ENCODE results near the gene GPC3.

DNA sequence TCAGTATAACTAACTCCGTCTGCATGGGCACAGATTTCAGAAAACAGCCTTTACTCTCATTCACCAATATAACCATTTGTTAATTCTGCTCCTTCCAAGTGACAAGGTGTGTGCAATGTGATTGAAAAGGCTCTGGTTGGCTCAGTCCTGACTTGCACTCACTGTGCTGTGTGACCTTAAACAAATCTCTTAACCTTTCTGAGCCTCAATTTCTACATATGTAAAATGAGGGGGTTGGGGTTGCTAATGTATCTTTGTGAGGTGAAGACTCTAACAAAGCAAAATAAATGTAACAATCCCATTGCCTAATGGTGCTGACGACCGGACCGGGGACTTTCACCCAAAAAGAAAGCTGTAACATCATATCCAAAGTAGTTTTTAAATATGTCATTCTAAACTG, 457.6 kb downstream of the GPC3 start:
- TF ChIP-seq POLR2A (IDR thresholded peaks at IDR 0.05), result no peak
- TF ChIP-seq, protein P1, sequence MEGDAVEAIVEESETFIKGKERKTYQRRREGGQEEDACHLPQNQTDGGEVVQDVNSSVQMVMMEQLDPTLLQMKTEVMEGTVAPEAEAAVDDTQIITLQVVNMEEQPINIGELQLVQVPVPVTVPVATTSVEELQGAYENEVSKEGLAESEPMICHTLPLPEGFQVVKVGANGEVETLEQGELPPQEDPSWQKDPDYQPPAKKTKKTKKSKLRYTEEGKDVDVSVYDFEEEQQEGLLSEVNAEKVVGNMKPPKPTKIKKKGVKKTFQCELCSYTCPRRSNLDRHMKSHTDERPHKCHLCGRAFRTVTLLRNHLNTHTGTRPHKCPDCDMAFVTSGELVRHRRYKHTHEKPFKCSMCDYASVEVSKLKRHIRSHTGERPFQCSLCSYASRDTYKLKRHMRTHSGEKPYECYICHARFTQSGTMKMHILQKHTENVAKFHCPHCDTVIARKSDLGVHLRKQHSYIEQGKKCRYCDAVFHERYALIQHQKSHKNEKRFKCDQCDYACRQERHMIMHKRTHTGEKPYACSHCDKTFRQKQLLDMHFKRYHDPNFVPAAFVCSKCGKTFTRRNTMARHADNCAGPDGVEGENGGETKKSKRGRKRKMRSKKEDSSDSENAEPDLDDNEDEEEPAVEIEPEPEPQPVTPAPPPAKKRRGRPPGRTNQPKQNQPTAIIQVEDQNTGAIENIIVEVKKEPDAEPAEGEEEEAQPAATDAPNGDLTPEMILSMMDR (IDR thresholded peaks at IDR 0.05), result no peak
- TF ChIP-seq POLR2AphosphoS5 (IDR thresholded peaks at IDR 0.05), result no peak

Data from stomach (tissue), 4 donors.